B cell (primary cell): ENCODE measurements around the gene DLG2.
"Not testable (repeated sequence)": the region's sequence is repeated elsewhere in the genome, so short reads cannot be mapped to it uniquely, and the experiment has no call there.

Source experiments
- EZH2 ChIP-seq: IDR thresholded peaks from 2 replicates; pipeline ENCODE4 v1.6.1; 2012; ENCODE audit warnings: borderline replicate concordance, low read depth, mild to moderate bottlenecking, moderate library complexity, low read length; ENCODE audit not compliant: insufficient read depth, poor library complexity, severe bottlenecking
- TF ChIP-seq, protein P1 (sequence below): fragments of 200-600 bp; IDR thresholded peaks from one replicate; pipeline ENCODE4 v1.8.0; 2022; ENCODE audit warnings: antibody characterized with exemption, mild to moderate bottlenecking

GRCh38 chr11:83587797-83588196 is 2039.3 kb downstream of the DLG2 start:
- TF ChIP-seq, protein P1, sequence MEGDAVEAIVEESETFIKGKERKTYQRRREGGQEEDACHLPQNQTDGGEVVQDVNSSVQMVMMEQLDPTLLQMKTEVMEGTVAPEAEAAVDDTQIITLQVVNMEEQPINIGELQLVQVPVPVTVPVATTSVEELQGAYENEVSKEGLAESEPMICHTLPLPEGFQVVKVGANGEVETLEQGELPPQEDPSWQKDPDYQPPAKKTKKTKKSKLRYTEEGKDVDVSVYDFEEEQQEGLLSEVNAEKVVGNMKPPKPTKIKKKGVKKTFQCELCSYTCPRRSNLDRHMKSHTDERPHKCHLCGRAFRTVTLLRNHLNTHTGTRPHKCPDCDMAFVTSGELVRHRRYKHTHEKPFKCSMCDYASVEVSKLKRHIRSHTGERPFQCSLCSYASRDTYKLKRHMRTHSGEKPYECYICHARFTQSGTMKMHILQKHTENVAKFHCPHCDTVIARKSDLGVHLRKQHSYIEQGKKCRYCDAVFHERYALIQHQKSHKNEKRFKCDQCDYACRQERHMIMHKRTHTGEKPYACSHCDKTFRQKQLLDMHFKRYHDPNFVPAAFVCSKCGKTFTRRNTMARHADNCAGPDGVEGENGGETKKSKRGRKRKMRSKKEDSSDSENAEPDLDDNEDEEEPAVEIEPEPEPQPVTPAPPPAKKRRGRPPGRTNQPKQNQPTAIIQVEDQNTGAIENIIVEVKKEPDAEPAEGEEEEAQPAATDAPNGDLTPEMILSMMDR, result not testable (repeated sequence)
- TF ChIP-seq EZH2, result not testable (repeated sequence)
